CD4-positive, alpha-beta T cell treated with Interleukin-21 for 1 hour (primary cell): ENCODE data around the gene EGFR.

Experiments used
- DNase-seq: peaks from one replicate; pipeline ENCODE4 v3.0.0-alpha.2; 2020

Gene EGFR

DNA sequence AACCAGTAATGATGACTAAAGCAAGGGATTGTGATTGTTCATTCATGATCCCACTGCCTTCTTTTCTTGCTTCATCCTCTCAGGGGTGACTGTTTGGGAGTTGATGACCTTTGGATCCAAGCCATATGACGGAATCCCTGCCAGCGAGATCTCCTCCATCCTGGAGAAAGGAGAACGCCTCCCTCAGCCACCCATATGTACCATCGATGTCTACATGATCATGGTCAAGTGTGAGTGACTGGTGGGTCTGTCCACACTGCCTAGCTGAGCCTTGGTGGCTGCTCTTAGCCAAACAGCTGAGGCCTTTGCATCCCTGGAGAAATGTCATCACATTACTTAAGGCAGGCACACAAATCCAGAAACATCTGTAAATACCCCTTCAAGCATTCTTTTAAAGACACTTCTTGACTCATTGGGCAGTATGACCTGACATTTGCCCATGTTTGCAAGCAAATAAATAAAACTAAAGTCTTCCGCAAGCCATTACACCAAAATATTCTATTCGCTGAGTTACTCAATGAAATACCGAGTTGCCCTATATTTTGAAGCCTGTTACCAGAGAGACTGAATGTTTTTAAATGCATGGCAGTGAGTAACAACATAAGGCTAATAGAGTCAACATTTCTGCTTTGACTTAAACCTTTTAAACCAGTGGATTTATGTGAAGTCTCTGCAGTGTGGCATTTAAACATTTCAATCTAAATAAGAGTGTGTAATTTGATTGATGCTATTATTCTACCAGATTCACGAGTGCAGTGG lies 180.0 kb downstream of the EGFR start:
- no peak for DNase-seq

DNA sequence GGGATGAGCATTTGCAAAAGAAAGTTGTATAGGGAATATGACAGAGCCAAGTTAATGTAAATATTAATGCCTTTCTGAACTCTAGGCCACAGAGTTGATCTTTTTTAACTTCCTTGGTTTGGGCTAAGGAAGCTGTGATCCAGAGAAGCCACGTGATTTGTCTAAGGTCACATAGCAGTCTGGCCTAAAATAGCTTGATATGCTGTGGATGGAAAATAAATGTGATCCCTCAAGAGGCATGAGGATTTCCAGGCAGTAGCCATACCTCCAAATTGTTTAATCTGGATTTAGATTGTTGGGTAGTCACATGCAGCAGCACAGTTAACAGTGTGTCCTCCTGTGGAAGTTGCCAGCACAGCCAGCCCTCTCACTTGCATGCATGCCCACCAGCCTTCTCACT lies 180.6 kb downstream of the EGFR start:
- no peak for DNase-seq

DNA sequence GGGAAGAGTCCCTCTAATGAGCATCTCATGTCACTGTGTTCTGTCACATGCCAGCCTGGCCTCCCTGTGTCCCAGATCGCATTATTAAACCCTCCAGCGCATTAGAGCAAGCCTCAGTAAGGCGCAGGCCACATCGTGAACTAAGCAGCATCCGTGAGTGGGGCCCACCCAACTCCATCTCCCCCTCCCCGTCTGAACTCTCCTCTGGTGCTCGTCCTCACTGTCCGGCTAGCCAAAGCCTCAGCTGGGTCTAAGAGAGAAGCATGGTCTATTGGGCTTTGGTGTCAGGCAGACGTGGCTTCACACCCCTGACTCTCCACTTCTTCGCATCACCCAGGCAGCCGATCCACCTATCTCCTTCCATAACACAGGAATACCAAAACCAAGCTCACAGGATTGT lies 181.6 kb downstream of the EGFR start:
- no peak for DNase-seq

DNA sequence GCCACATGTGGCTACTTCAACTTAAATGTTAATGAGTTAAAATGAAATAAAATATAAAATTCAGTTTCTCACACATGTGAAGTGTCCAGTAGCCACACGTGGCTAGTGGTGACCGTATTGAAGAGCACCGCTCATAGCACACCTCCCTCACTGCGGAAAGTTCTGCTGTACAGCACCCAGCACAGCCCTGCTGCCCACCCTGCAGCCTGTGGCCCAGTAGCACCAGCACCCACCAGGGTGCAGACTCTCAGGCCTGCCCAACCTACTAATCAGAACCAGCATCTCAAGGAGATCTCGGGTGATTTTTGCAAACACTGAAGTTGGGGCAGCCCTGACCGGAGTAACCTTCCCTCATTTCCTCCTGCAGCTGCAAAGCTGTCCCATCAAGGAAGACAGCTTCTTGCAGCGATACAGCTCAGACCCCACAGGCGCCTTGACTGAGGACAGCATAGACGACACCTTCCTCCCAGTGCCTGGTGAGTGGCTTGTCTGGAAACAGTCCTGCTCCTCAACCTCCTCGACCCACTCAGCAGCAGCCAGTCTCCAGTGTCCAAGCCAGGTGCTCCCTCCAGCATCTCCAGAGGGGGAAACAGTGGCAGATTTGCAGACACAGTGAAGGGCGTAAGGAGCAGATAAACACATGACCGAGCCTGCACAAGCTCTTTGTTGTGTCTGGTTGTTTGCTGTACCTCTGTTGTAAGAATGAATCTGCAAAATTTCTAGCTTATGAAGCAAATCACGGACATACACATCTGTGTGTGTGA lies 183.5 kb downstream of the EGFR start:
- DNase-seq: no peak

DNA sequence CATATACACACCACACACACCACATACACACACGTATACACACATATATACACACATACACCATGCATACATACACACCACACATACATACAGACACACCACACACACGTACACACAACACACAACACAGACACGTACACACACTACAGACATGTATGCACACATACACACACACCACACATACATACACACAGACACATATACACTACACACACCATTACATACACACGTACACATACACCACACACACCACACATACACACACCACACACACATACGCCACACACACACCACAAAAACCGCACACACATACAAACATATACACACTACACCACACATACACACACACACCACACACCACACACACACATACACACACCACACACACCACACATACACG lies 184.5 kb downstream of the EGFR start:
- DNase-seq: no peak

DNA sequence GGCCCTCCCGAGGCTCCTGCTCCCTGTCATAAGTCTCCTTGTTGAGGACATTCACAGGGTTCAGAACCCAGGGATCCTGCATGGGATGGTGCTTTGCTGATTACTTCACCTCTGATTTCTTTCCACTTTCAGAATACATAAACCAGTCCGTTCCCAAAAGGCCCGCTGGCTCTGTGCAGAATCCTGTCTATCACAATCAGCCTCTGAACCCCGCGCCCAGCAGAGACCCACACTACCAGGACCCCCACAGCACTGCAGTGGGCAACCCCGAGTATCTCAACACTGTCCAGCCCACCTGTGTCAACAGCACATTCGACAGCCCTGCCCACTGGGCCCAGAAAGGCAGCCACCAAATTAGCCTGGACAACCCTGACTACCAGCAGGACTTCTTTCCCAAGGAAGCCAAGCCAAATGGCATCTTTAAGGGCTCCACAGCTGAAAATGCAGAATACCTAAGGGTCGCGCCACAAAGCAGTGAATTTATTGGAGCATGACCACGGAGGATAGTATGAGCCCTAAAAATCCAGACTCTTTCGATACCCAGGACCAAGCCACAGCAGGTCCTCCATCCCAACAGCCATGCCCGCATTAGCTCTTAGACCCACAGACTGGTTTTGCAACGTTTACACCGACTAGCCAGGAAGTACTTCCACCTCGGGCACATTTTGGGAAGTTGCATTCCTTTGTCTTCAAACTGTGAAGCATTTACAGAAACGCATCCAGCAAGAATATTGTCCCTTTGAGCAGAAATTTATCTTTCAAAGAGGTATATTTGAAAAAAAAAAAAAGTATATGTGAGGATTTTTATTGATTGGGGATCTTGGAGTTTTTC lies 186.5 kb downstream of the EGFR start:
- DNase-seq: no peak

DNA sequence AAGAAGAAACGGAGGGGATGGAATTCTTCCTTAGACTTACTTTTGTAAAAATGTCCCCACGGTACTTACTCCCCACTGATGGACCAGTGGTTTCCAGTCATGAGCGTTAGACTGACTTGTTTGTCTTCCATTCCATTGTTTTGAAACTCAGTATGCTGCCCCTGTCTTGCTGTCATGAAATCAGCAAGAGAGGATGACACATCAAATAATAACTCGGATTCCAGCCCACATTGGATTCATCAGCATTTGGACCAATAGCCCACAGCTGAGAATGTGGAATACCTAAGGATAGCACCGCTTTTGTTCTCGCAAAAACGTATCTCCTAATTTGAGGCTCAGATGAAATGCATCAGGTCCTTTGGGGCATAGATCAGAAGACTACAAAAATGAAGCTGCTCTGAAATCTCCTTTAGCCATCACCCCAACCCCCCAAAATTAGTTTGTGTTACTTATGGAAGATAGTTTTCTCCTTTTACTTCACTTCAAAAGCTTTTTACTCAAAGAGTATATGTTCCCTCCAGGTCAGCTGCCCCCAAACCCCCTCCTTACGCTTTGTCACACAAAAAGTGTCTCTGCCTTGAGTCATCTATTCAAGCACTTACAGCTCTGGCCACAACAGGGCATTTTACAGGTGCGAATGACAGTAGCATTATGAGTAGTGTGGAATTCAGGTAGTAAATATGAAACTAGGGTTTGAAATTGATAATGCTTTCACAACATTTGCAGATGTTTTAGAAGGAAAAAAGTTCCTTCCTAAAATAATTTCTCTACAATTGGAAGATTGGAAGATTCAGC lies 187.6 kb downstream of the EGFR start:
- DNase-seq: no peak

DNA sequence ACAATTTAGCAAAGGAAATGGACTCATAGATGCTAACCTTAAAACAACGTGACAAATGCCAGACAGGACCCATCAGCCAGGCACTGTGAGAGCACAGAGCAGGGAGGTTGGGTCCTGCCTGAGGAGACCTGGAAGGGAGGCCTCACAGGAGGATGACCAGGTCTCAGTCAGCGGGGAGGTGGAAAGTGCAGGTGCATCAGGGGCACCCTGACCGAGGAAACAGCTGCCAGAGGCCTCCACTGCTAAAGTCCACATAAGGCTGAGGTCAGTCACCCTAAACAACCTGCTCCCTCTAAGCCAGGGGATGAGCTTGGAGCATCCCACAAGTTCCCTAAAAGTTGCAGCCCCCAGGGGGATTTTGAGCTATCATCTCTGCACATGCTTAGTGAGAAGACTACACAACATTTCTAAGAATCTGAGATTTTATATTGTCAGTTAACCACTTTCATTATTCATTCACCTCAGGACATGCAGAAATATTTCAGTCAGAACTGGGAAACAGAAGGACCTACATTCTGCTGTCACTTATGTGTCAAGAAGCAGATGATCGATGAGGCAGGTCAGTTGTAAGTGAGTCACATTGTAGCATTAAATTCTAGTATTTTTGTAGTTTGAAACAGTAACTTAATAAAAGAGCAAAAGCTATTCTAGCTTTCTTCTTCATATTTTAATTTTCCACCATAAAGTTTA lies 188.8 kb downstream of the EGFR start:
- no peak for DNase-seq

DNA sequence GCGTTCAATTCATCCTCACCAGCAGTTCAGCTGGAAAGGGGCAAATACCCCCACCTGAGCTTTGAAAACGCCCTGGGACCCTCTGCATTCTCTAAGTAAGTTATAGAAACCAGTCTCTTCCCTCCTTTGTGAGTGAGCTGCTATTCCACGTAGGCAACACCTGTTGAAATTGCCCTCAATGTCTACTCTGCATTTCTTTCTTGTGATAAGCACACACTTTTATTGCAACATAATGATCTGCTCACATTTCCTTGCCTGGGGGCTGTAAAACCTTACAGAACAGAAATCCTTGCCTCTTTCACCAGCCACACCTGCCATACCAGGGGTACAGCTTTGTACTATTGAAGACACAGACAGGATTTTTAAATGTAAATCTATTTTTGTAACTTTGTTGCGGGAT lies 190.5 kb downstream of the EGFR start:
- no peak for DNase-seq

DNA sequence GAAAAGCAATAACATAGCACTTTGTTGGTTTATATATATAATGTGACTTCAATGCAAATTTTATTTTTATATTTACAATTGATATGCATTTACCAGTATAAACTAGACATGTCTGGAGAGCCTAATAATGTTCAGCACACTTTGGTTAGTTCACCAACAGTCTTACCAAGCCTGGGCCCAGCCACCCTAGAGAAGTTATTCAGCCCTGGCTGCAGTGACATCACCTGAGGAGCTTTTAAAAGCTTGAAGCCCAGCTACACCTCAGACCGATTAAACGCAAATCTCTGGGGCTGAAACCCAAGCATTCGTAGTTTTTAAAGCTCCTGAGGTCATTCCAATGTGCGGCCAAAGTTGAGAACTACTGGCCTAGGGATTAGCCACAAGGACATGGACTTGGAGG lies 191.4 kb downstream of the EGFR start:
- no peak for DNase-seq

DNA sequence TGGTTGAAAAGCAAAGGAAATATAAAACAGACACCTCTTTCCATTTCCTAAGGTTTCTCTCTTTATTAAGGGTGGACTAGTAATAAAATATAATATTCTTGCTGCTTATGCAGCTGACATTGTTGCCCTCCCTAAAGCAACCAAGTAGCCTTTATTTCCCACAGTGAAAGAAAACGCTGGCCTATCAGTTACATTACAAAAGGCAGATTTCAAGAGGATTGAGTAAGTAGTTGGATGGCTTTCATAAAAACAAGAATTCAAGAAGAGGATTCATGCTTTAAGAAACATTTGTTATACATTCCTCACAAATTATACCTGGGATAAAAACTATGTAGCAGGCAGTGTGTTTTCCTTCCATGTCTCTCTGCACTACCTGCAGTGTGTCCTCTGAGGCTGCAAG lies 191.9 kb downstream of the EGFR start:
- no peak for DNase-seq

DNA sequence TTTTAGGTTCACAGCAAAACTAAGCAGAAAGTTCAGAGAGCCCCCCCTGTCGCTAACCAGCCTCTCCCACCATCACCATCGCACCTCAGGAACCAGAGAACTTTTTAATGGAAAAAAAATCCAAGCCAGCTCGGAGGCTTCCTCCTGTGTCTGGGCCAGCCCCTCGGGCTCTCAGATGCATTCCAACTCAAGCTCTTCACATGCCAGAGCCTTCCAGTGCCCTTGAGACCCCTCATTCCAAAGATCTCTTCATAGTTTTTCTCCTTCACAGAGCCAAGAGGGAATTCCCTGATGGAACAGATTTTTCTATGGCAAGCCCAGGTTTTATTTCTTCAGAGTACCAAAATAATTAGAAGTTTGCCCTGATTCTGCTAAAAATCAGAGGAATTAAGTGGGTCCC lies 192.9 kb downstream of the EGFR start:
- no peak for DNase-seq

DNA sequence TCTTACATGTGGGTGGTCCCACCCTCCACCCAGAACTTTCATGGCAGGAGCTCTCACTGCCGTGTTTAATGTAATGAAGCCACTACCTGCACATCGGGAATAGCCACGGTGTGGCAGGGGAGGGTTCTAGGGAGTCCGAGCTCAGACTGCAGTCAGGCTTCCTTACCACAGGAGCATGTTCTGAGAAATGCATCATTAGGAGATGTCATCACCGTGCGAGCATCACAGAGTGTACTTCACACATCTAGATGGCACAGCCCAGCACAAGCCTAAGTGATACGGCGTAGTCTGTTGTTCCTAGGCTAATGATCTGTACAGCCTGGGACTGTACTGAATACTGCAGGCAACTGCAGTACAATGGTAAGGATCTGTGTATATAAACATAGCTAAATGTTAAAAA lies 193.4 kb downstream of the EGFR start:
- DNase-seq: no peak

DNA sequence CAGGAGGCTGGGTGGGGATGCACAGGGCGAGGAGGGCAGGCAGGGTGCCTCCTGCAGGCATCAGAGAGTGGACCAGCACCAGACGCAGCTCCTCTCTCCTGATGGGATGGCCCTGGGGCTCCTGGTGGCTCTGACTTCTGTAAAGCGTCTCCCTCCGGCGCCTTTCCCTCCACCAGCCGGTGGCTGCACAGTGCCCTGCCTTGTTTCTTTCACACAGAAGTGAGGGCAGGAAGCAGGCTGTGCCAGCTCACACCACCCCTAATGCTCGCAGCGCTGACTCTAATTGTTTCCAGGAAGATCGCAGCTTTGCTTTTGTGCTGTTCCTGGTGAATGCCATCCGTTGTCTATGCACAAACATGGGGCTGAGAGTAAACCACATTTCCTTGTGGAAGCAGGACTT lies 194.0 kb downstream of the EGFR start:
- no peak for DNase-seq

DNA sequence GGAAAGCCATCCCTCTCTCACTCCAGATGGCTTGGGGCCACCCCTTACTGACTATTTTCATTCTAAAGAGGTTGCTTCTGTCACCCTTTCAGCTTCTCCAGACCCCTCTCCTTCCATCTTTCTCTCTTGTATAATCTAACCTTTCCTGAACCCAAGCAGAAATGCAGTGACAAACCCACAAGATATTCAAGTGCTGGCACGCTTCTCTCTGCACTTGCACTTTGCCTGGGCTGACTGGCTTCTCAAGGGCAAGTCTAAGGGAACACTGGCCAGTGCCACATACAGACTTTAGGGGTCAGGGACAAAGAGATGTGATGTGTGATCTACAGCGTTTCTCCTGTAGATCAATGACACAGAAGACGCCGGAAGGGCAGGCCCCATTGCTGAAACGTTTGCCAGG lies 195.9 kb downstream of the EGFR start:
- no peak for DNase-seq

DNA sequence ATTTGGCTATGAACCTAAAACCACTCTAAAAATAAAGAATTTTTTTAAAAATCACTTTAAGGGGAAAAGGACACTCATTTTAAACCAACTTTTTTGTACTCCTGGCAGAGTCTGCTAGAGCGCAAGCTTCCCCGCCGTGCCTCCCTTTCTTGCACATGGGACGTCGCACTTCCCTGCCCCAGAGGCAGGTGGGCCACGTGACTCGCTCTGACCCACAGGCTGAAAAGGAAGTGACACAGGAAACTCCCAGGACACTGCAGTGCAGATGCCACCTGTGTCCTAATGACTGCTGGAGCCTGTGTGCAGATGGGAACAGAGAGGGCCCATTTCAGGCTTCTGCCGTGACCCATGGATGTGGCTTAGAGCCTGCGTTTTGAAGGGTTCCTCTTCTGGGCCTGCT lies 204.2 kb downstream of the EGFR start:
- no peak for DNase-seq

DNA sequence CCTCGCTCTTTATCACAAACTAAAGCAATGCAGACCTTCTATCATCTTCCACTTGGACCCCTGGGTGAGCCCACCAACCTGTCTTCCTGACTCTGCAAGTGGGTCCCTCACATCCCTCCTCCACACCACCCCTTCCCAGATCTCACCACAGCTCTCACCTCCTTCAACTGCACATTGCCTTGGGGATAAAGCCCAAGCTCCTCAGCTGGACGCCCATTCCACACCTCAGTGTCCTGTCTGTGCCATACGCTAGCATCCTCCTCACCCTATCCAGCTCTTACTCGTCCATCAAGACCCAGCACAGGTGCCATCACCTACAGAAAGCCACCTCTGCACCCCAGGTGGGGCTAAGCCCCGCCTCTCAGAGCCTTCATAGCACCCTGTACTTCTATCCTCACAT lies 205.3 kb downstream of the EGFR start:
- no peak for DNase-seq

DNA sequence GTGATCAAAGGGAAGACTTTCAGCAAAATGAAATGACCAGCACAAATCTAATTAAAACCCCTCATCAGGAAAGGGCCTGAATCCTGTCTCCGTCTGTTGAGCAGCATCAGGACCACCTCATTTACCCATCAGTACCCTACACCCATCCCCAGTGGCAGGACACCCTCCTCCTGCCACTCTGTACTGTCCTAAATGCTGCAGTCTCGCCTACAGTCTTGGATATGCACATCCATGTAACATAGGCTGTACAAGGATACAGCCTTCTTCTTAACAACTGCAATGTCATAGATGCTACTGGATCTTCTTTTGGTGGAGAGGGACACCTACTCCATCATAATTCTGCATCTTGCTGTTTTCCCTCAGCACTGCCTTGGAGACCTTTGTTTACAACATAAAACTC lies 206.0 kb downstream of the EGFR start:
- no peak for DNase-seq

DNA sequence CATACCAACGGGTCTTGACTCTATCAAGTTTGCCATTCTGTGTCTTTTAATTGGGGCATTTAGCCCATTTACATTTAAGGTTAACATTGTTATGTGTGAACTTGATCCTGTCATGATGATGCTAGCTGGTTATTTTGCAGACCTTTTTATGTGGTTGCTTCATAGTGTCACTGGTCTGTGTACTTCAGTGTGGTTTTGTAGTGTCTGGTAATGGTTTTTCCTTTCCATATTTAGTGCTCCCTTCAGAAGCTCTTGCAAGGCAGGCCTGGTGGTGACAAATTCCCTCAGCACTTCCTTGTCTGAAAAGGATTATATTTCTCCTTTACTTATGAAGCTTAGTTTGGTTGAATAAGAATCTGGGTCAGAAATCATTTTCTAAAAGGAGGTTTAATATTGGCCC lies 211.2 kb downstream of the EGFR start:
- DNase-seq: no peak

DNA sequence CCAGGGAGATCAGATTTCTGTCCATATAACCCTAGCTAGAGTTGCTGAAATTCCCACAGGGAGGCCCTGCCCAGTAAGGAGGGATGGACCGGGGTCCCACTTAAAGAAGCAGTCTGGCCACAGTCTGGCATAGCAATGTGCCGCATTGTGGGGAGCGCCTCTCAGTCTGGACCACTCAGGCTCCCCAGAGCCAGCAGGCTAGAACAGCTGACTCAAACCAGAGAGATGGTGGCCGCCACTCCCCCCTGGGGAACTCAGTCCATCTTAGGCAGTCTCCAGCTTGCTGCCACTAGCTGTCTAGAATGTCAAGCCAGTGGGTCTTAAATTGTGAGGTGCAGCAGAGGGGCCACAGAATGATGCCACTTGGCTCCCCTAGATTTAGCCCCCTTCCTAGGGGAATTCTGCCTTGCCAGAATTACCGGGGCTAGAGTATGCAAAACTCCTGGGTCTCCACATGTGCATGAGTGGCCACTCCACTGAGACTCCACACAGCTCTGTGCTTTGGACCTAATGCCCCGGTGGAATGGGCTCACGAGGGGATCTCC lies 213.0 kb downstream of the EGFR start:
- DNase-seq: no peak

DNA sequence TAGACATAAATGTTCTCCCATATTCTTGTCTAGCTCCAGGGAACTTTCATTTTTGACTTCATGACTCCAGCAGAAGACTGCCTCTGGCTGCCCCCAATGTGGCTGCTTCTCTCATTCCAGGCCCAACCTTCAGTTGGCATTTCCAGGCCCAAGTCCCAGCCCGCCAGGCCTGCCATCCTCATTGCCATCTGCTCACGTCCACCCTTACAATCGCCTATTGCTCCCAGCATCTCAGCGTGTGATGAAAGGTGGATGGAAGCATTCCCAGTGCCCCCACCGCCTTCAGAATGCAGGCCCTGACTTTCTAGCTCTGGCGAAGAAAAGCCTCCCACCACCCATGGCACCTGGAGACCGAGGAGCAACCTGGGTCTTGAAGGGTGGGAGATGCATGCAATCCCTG lies 214.2 kb downstream of the EGFR start:
- no peak for DNase-seq

DNA sequence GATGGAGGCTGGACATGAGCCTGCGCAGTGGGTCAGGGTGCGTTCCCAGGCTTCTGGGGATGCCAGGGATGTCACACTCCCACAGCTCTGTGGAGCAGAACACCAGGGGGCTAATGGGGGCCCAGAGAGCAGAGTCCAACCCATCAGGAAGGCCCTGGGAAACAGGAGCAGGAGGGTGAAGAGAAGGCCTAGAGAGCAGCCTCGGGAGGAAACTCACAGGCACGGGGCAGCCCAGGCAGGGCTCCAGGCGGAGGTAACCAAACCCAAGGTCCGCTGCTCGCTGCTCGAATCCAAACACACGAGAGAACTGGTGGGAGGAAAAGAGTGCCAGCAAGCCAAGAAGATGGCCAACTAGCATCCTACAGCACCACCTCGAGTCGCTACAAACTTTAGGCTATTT lies 215.6 kb downstream of the EGFR start:
- no peak for DNase-seq
